ENCODE results near the gene FAM72B. TPM values are rescaled to one million over a fixed set of nuclear protein-coding genes. Genes with fewer than 3 reads are reported as not detected.
A peak's percentile ranks its signal among the peaks of the same experiment; 100 is the strongest.
"Not testable (repeated sequence)": the region's sequence is repeated elsewhere in the genome, so short reads cannot be mapped to it uniquely, and the experiment has no call there.

FAM72B gene
- total RNA-seq, 2 experiments from 2014 or later = 26.6 to 36.2 TPM

DNA sequence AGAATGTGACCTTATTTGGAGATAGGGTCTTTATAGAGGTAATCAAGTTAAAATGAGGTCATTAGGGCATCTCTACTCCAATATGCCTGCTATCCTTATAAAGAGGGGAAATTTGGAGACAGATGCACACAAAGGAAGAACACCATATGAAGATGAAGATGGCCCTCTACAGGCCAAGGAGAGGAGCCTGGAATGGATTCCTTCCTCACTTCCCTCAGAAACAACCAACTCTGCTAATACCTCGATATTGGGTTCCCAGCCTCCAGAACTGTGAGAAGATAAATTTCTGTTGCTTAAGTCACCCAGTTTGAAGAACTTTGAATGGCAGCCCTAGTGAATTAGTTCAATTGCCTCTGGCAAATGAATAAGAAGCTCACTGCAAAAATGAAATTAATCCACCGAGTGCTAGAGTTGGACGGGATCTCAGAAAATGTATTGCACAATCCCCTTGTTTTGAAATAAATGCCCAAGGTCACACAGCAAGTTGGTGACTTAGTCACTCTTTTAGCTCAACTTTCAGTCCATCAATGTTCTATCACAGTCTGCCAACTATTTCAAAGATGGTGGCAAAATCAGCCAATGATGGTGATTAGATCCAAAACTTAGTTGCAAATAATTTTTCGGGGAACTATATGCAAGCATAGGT is 27.1 kb downstream of the FAM72B start:
- H3K36me3 Mint-ChIP-seq; H3K9me3 Mint-ChIP-seq; intact Hi-C loops (cut with micrococcal nuclease); H3K27ac Mint-ChIP-seq; DNase-seq; H3K27me3 Mint-ChIP-seq; H3K4me1 Mint-ChIP-seq (ENCODE audit: low read depth); CTCF ChIA-PET; POLR2A ChIA-PET; H3K4me3 Mint-ChIP-seq: not testable (repeated sequence)

DNA sequence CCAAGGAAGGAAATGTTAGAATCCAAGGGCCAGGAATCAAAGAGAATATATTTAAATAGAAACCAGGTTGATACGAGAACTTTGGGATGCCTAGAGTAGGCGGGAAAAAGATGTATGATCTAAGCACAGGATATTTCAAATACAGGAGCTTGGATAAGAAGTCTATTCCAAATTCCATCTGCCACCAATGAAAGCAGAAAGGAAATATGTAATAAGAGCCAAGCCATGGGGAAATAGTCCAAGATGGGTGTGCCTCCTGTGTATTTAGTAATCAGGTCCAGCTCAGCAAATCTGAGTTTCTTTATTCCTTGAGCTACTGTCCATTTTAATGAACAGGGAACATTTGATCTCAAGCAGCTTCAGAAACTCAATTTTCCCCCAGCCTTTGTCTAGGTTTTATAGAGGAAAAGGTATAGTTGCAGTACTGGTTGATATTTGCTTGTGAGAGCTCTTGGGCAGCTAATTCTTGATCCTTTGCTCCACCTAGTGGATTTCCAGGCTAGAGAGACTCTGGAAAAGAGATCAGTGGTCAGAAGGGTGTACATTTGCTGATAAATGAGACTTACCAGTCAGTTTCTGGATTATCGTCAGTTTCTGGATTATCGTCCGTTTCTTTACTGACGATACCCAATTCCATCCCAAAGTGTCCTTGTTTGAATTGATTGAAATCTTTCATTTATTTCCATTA is 28.3 kb downstream of the FAM72B start:
- CTCF ChIA-PET; intact Hi-C loops (cut with micrococcal nuclease); H3K27me3 Mint-ChIP-seq; DNase-seq; H3K9me3 Mint-ChIP-seq; H3K27ac Mint-ChIP-seq; POLR2A ChIA-PET; H3K4me1 Mint-ChIP-seq (ENCODE audit: low read depth); H3K4me3 Mint-ChIP-seq; H3K36me3 Mint-ChIP-seq: not testable (repeated sequence)

DNA sequence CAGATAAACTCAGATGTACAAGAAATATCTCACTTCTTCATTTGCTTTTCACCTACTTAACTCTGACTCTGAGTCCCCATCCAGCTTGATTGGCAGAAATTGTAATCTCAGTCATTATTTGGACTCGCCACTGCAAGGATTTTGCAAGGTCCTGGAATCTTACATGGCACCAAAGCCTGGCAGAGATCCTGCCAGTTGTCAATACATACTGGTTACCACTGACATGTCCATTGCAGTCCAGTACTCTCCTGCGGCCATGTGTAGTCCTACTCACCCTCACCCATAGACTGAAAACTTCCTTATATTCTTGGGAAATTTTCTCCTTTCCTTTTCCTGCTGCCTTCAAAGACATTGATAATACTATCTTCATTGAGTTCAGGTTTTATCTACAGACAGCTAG is 29.3 kb downstream of the FAM72B start:
- intact Hi-C loops (cut with micrococcal nuclease); H3K27ac Mint-ChIP-seq; H3K4me1 Mint-ChIP-seq (ENCODE audit: low read depth); H3K9me3 Mint-ChIP-seq; CTCF ChIA-PET; H3K4me3 Mint-ChIP-seq; H3K36me3 Mint-ChIP-seq; H3K27me3 Mint-ChIP-seq; DNase-seq; POLR2A ChIA-PET: not testable (repeated sequence)

DNA sequence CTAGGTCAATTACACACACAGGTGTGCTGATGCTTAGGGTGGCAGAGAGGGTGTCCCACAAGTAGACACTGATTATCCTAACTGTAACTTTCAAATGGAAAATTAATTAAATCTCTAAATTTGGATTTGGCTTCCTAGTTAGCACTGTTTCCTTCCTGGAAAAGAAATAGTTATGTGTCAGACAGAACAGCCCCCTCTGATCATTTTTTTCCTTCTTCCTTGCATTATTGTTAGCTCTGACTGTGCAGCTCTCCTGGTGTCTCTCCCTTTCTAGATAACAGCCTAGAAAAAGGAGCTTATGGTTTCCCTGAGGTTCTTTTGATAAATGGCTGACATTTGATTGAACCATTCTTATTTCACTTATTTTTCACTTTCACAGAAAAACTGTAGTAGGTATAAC is 31.4 kb downstream of the FAM72B start:
- H3K9me3 Mint-ChIP-seq; H3K4me1 Mint-ChIP-seq (ENCODE audit: low read depth); H3K27me3 Mint-ChIP-seq; POLR2A ChIA-PET; H3K4me3 Mint-ChIP-seq; DNase-seq; CTCF ChIA-PET; H3K27ac Mint-ChIP-seq; intact Hi-C loops (cut with micrococcal nuclease); H3K36me3 Mint-ChIP-seq: not testable (repeated sequence)

DNA sequence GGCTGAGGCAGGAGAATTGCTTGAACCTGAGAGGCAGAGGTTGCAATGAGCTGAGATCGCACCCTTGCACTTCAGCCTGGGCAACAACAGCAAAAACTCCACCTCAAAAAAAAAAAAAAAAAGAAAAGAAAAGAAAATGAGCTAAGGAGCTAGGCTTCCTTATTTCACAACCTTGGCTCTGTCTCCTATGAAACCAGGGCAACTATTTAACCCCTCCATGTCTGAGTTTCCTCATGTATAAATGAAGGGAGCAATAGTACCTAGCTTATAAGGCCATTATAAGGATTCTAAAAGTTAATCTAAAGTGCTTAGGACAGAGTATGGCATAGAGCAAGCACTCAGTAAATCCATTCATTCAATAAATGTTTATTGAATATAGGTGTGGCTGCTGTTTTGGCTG is 32.8 kb downstream of the FAM72B start:
- POLR2A ChIA-PET; CTCF ChIA-PET; H3K27ac Mint-ChIP-seq; intact Hi-C loops (cut with micrococcal nuclease); H3K9me3 Mint-ChIP-seq; H3K36me3 Mint-ChIP-seq; H3K4me3 Mint-ChIP-seq; DNase-seq; H3K4me1 Mint-ChIP-seq (ENCODE audit: low read depth); H3K27me3 Mint-ChIP-seq: not testable (repeated sequence)

DNA sequence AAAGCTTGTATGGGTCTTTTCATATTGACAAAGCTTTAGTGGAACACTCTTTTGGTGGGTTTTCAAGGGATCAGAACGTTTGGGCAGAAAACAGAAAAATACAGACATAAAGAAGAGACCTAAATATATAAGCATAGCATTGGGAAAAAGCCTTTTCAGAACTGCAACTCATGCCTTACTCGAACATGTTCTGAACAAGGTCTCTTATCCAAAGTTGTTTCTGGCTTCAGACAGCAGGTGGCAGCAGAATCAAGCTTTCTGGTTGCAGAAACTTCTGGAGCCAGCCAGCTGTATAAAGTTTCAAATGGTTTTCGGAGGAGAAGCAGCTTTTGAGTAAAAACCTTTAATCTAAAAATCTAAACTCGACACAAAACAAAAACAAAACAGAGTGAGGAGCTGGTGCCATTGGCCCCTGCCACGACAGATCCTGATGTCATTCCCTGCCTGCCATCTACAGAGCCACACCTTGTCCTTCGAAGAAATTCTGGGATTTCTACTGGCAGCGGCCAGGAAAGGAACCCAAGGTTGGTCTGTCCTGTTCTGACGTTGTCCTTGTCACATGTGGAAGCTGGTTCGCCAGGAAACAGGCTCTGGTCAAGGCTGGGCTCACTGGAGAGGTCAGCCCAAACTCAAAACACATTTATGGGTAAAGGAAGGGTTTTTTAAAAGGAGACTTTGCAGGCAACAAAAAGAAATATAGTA is 35.5 kb downstream of the FAM72B start:
- H3K4me3 Mint-ChIP-seq; POLR2A ChIA-PET; intact Hi-C loops (cut with micrococcal nuclease); DNase-seq; CTCF ChIA-PET; H3K27ac Mint-ChIP-seq; H3K36me3 Mint-ChIP-seq; H3K27me3 Mint-ChIP-seq; H3K9me3 Mint-ChIP-seq; H3K4me1 Mint-ChIP-seq (ENCODE audit: low read depth): not testable (repeated sequence)

DNA sequence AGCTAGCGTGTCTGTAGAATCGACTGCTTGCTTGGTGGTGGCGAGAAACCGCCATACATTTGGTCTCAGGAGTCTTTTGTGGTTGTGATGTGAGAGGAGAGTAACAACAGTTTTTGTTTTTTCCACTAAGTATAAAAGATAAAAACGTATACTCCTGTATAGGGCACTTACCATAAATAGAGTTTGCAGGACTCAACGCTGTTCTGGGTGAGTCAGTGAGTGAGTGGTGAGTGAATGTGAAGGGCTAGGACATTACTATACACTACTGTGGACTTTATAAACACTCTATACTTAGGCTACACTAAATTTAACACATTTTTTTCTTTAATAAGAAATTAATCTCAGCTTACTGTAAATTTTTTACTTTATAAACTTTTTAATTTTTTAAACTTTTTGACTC is 43.7 kb downstream of the FAM72B start:
- H3K36me3 Mint-ChIP-seq; intact Hi-C loops (cut with micrococcal nuclease); POLR2A ChIA-PET; DNase-seq; H3K4me1 Mint-ChIP-seq (ENCODE audit: low read depth); CTCF ChIA-PET; H3K27me3 Mint-ChIP-seq; H3K9me3 Mint-ChIP-seq; H3K4me3 Mint-ChIP-seq; H3K27ac Mint-ChIP-seq: not testable (repeated sequence)

DNA sequence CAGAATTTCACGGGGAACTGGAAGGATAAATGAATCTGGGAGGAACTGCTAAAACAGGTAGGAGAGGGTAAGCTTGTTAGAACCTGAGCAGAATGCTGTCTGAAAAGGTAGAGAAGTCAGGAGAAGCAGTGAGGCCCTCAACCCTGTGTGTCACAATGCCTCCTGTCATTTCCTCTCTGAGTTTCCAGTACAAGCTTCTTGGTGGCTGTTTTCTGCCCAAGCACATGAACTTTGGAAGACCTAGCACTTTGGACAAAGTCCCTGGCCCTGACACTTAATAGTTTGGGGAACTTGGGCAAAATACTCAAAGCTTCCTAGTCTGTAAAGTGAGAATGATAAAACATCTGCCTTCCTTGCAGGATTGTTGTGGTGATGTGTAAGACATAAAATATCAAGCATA is 52.6 kb downstream of the FAM72B start:
- intact Hi-C loops (cut with micrococcal nuclease); CTCF ChIA-PET; H3K27ac Mint-ChIP-seq; H3K4me1 Mint-ChIP-seq (ENCODE audit: low read depth); H3K4me3 Mint-ChIP-seq; H3K9me3 Mint-ChIP-seq; DNase-seq; POLR2A ChIA-PET; H3K27me3 Mint-ChIP-seq; H3K36me3 Mint-ChIP-seq: not testable (repeated sequence)

DNA sequence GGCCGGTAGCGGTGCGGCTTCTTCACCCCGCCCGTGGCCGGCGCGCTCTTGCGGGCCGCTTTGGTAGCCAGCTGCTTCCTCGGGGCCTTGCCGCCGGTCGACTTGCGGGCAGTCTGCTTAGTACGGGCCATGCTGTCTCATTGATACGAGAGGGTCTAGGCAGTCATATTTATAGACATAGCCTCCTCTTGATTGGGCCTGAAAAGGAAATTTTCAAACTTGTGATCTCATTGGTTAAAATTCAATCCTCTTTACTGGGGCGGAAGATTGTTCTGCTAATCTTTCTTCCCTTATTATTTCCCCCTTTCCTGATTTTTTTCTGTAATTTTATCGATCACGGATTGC is 65.7 kb downstream of the FAM72B start:
- DNase-seq; intact Hi-C loops (cut with micrococcal nuclease); CTCF ChIA-PET: not testable (repeated sequence)

More for the DNA sequence above, 65.7 kb downstream of the FAM72B start:
- H3K27me3 Mint-ChIP-seq; POLR2A ChIA-PET; H3K4me1 Mint-ChIP-seq (ENCODE audit: low read depth); H3K9me3 Mint-ChIP-seq; H3K36me3 Mint-ChIP-seq; H3K27ac Mint-ChIP-seq: not testable (repeated sequence)
- H3K4me3 Mint-ChIP-seq = peak overlapping the region; percentile 32

Other genes starting within 250 kb of the FAM72B start
- 10 to 100 TPM; 20.3 to 26.4 TPM for gene SRGAP2C, start 635 bp upstream of the FAM72B start, total RNA-seq